GM19035 (cell line): ENCODE results near the gene GPR149.

ENCODE experiments used
- ATAC-seq: cut with Tn5 transposase; IDR thresholded peaks from one replicate; pipeline ENCODE4 v1.9.1; 2021; ENCODE audit not compliant: unreplicated experiment

GPR149 gene

DNA sequence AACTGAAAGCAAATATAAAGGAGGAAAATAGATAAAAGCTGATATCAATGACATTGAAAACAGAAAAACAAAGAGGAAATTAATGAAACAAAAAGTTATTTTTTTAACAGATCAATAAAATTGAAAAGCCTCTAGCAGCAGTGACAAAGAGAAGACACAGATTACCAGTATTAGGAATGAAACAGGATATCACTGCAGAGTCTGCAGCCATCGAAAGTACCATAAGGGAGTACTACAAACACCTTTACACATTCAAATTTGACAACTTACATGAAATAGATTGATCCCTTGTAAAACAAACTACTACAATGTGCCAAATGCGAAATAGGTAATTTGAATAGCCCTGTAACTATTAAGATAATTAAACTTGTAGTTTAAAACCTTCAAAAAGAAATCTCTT is 80.8 kb downstream of the GPR149 start:
- no peak for ATAC-seq

DNA sequence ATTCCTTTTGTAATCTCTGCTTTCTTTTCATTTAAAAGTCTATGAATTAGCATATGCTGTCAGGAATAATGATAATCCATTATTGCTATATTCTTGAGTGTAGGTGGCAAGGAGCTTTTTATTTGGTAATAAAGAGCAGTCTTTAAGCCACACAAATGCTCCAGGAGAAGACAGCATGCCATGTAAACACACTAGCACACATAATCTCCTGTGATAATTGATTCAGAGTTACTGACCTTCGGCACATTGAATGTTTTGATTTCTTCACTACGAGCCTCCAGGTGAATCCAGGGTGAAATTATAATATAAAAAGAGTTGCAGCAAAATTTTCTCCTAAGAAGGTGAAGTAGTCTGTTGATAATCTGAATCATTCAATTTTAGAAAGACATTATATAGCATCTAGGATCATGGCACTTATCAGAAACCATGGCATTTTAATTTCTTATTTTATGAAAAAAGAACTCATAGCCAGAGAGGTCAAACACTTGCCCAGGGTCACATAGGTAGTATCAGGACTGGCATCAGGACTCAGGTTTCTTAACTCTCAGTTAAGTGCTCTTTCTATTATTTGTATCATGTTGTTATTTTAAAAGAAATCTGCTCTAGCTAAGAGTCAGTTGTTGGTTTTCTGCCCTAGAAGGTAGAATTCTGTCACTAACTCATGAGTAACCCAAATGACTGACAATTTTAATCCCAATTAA is 84.4 kb downstream of the GPR149 start:
- ATAC-seq, result no peak

DNA sequence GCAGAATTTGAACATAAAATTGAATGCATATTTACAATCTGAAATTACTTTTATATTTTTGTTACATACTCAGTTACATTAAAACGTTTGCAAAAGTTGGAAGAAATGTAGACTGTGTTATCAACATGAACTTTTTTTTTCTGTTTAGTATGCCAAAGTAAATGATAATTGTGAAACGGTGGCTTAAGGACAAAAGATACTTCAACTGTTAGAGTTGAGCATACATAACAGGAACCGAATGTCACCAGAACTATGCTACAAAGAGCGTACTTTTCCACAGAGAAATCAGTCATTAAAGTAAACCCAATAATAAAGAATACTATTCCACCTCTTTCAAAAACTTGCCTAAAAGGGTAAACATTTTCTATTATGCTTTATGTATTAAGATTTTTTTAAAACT is 91.4 kb downstream of the GPR149 start:
- ATAC-seq, result no peak

DNA sequence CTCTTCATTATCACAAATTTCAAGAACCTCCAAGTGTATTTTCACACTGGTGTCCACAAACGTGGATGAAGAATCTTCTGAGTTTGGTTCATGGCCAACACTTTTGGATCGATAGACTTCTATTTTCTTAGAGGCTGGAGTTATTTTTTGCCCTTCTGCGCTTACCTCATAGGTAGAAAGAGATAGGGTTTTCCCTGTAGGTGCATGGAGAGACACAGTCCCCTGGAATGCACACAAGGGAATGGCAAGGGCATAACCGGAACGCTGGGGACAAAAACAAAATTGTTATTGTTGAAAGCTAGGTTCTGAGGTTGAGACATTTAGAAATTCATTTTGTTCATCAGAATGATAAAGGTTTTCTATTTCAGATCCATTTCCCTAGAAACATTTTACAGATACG is 92.0 kb downstream of the GPR149 start:
- ATAC-seq, result no peak

DNA sequence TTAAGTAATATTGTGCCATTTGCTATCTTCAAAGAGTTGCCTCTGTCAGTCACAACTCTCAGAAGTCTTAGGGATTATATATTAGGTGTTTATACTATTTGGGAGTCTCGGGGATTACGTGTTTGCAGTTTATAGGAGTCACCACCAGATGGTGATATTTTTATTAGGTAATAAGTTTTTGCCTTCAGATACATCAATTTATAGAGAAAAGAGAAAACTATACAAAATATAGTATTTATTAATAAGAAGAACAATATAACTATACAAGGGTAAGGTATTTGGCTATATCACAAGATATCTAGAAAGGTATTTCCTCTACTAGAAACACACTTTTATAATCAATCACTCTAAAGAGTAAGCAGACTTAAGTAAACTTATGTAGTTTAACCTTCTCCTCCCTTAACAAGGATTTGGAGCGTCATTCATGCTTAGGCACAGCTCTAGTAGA is 95.0 kb downstream of the GPR149 start:
- peak; percentile 59 for ATAC-seq

DNA sequence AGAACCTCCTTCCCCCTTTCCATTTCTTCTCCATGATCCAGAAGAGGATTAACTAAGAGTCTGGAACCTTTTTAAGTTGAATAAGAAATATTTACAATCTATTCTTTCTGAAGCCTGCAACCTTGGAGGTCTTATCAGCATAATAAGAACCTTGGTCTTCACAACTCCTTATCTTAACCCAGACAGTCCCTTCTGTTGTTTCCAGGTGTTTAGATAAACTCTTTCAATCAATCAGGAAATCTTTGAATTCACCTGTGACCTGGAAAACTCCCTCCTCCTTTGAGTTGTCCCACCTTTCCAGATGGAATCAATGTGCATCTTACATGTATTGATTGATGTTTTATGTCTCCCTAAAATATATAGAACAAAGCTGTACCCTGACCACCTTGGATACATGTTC is 102.1 kb downstream of the GPR149 start:
- no peak for ATAC-seq

DNA sequence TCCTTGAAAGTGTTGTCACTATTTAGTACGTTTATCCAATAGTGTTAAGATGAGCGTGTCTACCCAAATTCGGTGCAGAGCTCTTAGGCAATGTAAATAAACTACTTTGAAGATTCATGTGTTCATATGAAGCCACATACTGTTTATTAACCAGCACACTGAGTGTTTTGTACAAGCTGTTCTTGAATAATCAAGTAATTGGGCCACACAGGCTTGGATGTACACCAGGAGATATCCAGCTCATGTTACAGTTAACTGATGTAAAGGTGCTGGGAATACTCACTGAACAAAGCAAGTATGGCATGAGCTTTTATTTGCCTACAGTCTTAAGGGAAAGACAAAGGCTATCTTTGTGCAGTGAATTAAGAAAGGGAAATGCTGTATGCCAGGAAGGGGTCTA is 105.1 kb downstream of the GPR149 start:
- ATAC-seq, result no peak

DNA sequence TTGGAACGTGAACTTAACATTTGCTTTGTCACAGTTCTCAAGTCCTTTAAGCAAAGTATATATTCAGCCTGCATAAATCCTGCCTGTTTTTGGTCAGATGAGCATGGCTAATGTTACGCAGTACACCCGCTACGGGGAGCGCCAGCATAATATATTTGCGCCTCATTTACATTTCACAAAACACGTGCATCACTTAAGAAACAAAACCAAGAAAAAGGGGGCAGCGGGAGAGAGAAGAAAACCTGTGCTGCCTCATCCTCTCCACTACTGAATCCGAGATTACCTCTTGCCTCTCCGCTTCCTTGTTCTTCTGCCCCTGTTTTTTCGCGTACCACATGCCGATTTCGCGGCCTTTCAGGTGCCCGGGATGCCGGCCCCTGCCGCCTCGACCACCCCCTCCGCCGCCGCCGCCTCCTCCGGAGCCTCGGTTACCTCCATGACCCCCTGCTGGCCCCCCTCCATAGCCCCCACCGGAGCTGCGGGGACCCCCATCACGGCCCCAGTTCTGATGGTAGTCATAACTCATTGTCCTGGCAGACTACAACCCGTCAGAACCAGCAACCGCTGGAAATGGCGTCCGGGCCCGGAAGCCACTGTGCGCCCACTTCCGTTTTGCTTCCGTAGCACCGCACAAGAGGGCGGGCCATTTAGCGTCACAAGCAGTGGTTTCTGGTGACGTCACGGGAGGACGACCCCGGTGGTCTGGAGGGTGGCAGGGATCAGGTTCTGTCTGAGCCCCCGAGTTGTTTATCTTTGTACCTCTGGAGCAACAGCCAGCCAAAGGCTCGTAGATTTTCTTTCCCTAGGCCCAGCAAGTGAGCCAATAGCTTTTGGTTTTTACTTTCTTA is 105.9 kb downstream of the GPR149 start, which contains the start of gene DHX36:
DHX36 (minus strand) TSS at position 597 of the 848 bp plus-strand sequence; CDS start at position 526, 71 bp downstream.
- ATAC-seq, result peak; percentile 93

DNA sequence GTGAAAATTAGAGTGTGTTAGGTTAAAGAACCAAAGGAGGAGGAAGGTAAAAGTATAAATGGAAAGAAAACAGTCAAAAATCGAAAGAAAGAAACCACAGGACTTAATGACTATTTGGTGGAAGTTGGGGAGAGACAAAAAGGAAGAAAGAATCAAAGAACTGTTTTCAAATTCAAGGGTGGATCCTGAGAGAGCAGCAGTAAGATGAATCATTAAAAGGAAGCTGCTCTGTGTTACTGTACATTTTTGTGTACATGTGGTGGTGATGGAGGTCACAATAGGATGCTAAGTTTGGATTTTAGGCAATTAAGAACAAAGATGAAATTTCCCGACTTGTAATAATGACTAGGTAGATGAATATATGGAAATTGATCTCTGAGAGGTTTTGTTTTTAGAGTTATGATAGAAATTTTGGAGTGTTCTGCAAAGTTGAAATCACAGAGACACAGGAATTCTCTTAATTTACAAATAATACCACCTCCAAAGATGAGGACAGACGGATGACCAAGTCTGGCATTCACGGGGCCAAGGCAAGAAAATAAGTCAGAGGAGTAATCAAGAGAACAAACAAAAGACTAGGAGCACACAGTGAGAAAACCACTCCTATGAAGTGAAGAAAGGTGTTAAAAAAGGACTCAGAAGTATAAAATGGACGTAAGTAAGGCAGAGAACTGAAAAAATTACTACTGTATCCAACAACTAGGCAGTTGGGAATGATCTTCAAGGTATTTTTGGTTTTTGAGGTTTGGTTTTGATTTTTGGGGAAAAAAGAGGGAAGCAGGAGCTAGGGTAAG is 112.8 kb downstream of the GPR149 start:
- no peak for ATAC-seq

DNA sequence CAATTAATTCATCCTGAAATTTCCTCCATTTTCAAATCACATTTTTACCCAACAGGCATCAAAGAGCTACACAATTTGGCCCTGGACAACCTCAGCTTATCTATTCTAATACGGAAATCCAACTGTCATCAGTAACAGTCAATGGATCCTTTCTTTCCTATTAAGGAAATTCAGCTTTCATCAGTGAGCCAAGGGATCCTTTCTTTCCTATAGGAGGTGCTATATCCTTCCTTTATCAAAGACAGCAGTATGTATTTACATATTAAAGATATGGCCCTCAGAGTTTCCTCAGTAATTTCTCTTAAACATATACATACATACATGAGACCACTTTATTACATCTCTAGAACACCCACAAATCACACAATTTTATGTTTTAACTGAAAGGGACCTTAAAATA is 115.8 kb downstream of the GPR149 start:
- no peak for ATAC-seq

DNA sequence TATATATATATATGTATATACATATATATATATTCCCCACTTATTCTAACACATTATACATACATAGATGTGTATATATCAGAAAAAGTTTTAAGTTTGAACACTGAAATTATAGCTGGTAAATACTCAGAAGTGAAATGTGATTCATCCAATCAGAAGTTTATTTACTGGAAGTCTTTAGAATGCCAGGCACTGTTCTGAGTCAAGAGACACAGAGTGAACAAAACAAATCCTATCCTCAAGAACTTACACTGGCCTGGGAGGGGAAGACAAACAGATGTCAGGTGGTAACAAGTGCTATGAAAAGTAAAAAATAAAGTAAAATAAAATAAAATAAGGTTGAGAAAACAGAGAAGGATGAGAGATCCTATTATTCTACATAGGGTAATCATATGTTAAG is 119.2 kb downstream of the GPR149 start:
- no peak for ATAC-seq

DNA sequence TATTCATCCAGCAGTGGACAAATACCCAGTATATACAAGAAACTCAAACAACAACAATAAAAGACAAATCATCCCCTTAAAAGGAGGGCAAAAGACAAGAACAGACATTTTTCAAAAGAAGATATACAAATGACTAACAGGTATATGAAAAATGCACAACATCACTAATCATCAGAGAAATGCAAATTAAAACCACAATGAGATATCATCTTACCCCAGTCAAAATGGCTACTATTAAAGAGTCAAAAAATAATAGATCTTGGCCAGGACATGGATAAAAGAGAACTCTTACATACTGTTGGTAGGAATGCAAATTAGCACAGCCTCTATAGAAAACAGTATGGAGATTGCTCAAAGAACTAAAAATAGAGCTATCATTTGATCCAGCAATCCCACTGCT is 122.6 kb downstream of the GPR149 start:
- ATAC-seq, result no peak

DNA sequence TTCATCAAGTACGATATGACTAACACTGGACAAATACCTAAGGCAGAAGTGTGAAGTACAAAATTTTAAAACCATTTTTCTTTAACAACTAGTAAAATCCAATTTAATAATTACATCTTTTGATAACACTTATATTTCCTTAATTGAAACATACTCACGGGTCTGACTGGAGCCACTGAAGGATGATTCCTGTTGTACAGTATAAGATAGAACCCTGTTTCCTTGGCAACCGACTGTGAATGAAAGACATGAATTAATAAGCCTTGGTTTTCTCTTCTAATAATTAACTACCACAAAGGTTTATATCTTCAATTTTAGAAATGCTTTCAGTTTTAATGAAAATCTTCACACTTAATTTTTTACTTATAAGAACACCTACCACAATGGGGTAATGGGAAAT is 125.1 kb downstream of the GPR149 start:
- no peak for ATAC-seq

DNA sequence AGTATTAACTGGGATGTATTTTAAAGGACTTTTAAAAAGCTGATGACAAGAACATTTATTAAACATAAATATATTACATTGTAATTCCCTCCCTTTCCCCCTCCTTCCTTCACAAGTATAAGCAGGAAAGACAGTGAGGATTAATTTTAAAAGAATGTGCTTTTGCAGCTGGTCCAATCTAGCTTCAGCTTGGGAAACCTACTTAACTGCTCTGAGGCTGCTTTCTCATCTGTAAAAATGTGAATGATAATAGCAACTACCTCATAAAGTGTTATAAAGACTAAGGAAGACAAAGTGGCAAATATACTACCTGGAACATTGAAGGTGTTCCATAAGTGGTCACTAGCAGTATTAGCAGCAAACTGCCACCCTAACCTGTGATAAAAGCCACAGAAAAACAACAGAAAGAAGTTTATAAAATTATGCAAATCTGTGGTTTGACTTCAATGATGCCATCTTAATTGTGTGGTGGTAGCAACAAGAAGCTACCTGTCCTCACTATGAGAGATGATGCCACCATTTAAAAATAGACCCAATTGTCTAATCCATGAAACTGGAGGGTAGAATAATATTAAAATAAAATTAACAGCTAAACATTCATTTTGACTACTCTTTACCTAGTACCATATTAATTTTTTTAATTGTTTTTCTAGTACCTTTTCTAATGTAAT is 125.7 kb downstream of the GPR149 start:
- no peak for ATAC-seq

DNA sequence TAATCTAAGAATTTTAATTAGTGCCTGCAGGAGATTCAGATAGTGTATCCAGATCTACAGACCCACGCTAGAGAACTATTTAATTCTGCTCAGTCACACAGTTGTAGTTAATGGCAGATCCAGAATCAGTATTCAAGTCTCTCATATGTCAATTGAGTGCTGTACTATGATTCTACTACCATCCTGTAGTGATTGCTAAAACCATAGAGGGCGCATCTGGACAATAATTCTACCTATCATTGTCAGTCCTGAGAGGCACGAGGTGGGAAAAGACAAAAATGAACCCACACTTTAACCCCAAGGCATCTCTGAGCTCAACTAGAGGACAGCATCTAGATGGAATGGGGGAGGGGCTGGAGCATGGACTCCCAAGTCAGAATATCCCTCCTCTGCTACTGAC is 128.4 kb downstream of the GPR149 start:
- ATAC-seq, result no peak

DNA sequence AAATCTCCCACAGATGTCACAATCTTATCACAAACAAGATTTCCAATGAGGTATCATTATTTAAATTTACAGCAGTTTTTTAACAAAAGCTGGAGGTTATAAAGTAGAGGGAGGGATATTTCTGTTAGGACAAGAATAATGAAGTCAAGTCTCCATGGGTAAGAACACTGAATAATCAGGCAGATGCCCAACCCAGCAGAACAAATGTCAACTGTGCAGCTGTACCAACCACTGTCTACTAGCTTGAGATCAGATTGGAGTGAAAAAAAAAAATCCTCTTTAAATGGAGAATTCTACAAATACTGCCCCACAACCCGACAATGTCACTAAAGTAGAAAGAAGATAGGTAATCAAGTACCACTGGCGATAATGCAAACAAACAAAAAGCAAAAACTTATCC is 136.0 kb downstream of the GPR149 start:
- ATAC-seq, result no peak

DNA sequence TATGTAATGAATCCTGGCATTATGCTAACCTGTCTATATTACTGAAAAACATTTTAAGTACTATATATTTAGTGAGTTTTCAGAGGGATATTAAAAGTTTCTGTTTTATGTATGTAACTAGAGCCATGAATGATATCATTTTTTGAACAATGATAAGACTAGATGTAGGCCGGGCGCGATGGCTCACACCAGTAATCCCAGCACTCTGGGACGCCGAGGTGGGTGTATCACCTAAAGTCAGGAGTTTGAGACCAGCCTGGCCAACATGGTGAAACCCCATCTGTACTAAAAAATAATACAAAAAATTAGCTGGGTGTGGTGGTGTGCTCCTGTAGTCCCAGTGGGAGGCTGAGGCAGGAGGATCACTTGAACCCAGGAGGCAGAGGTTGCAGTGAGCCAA is 139.8 kb downstream of the GPR149 start:
- ATAC-seq, result no peak
